LNCaP clone FGC (cell line): Measurements from ENCODE around the gene USP10.

ENCODE experiments used
- DNase-seq: peaks from one replicate; pipeline ENCODE4 v3.0.0-alpha.2; 2011; ENCODE audit warnings: low read depth
- H3K4me3 ChIP-seq: 2 replicates; pipeline ENCODE4 v1.5.1; 2011; ENCODE audit warnings: mild to moderate bottlenecking, low read depth, low read length, control low read depth
- TF ChIP-seq, protein P1 (sequence below): IDR thresholded peaks from 2 replicates; pipeline ENCODE4 v1.5.1; 2012; ENCODE audit warnings: mild to moderate bottlenecking; ENCODE audit not compliant: control insufficient read depth, insufficient read depth; ENCODE audit errors: extremely low read depth

Gene USP10

DNA sequence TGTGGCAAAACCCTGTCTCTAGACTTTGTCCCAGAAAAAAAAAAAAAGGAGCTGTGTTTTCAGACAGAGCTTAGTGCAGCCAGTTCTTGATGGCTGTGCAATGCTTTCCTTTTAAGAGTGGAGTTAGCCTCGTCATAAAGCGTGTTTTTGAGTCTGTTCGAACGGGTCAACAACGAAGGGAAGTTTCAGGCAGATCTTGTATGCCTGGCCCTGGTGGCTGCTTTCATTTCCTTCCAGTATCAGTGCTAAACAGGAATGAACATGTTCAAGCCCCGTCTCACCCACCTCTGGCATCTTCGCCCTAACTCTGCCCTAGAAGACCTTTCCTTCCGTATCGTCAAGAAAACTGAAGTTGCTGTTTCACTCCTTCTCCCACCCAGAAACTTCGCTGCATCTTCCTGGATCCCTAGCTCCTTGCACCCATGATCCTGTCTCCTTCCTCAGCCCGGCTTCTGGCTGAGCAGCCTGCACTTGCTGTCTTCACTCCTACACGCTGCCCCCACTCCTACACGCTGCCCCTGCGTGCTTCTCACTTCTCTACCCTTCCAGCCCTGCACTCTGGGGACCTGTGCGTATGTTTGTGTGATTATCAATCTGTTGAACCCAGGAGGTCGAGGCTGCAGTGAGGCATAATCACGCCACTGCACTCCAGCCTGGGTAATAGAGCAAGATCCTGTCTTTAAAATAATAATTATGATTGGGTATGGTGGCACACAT lies 55.3 kb downstream of the USP10 start:
- TF ChIP-seq, protein P1, sequence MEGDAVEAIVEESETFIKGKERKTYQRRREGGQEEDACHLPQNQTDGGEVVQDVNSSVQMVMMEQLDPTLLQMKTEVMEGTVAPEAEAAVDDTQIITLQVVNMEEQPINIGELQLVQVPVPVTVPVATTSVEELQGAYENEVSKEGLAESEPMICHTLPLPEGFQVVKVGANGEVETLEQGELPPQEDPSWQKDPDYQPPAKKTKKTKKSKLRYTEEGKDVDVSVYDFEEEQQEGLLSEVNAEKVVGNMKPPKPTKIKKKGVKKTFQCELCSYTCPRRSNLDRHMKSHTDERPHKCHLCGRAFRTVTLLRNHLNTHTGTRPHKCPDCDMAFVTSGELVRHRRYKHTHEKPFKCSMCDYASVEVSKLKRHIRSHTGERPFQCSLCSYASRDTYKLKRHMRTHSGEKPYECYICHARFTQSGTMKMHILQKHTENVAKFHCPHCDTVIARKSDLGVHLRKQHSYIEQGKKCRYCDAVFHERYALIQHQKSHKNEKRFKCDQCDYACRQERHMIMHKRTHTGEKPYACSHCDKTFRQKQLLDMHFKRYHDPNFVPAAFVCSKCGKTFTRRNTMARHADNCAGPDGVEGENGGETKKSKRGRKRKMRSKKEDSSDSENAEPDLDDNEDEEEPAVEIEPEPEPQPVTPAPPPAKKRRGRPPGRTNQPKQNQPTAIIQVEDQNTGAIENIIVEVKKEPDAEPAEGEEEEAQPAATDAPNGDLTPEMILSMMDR, result no peak
- H3K4me3 ChIP-seq, result no peak overlapping the region
- no peak for DNase-seq

DNA sequence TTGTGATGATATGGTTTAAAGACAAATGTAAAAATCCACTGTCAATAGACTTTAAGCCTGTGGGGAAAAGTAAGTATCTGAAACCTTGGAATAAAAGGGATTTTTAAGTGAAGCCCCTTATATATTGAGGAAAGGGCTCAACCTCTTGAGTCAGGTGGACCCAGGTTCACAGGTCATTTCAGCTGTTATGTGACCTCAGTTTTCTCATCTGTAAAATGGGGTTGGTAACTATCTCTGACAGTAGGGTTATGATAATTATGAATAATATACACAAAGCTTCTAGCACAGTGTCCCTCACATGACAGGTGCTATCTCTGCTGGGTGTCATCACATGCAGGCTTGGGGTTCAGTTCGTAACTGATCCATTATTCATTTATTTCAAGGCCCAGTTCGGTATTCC lies 57.0 kb downstream of the USP10 start:
- H3K4me3 ChIP-seq, result no peak overlapping the region
- DNase-seq, result no peak
- TF ChIP-seq, protein P1, result no peak

DNA sequence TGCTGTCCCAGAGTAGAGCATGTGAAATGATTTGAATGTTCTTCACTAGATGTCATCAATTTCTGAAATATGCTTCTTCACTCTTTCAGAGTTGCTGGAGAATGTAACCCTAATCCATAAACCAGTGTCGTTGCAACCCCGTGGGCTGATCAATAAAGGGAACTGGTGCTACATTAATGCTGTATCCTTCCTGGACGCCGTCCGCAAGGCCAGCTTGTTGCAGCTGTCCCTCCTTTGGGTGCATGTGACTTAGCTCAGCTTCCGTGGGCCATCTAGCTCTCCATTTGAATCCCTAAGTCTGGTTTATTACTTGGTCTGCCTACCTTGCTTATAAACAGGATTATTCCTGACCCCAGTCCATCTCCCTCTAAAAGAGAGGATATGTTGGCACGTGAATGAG lies 58.8 kb downstream of the USP10 start:
- DNase-seq, result no peak
- TF ChIP-seq, protein P1, result no peak
- no peak overlapping the region for H3K4me3 ChIP-seq

DNA sequence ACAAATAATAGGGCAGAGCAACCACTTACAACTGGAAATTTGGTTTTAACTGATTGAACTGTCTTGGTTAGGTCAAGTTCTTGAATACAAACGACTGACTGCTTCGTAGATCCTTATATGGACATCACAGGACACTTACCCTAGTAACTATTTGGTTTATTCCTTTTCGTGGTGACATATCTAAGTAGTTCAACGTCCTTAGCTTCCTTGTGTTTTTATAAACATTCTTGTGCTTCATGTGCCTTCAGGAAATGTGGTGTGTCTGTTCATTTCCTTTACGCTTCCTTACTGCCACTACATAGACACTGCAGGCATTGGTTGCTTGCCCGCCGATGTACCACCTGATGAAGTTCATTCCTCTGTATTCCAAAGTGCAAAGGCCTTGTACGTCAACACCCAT lies 59.3 kb downstream of the USP10 start:
- DNase-seq, result no peak
- no peak overlapping the region for H3K4me3 ChIP-seq
- TF ChIP-seq, protein P1, result no peak

DNA sequence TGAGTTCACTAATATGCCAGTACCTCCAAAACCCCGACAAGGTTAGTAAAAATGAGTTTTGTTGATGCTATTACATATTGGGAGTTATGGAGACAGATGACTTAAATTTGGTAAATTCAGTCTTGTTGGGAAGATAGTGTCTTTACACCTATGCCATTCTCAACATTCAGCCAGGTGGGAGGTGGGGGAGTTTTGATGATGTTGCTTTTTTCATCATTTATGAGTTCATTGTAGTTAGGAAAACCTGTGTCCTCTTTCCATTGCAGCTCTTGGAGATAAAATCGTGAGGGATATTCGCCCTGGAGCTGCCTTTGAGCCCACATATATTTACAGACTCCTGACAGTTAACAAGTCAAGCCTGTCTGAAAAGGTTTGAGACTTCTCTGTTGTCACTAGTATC lies 60.1 kb downstream of the USP10 start:
- H3K4me3 ChIP-seq, result no peak overlapping the region
- TF ChIP-seq, protein P1, result no peak
- no peak for DNase-seq

DNA sequence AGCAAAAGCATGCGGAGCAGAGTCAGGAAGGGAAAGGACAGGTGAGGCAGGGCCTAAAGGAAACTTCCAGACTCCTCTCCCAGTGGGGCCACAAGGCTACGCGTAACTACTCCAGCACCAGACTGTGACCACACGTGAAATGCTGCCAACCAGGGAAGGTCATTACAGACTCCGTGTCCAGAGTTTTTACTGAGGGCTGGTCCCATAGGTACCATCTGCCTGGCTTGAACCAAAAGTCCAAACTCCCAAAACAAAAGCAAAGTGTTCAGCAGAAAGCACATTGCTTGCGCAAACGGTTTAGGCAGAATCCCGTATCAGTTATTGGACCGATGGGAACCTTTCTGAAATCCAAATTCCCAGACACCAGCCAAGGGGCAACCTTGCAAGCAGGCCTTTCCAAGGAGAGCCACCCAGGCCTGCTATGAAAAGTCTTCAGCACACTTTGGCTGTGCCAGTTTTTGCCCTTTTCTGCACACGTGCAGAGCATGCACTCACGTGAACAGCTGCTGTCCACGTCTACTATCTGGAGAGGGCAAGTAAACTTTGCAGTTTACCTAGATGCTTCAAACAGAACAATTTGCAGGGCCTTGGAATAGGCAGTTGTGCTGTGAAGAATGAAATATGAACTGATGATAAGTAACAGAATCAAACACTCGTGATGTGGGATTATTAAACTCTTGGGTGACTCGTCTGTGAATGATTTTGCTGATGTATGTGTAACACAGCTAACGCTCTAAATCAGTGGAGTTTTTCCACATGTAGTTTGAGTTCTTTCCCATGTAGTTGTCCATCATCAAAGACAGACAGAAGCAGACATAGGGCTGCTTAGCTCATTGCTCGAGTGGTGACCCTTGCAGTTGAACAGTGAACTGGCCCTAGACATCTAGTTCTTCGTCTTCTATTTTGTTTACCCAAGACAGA lies 61.9 kb downstream of the USP10 start:
- no peak overlapping the region for H3K4me3 ChIP-seq
- TF ChIP-seq, protein P1, result no peak
- DNase-seq, result no peak
